ENCODE measurements around the gene SFXN4. TPM values are rescaled to one million over a fixed set of nuclear protein-coding genes. Genes with fewer than 3 reads are reported as not detected.

SFXN4 gene
- total and polyA plus RNA-seq, 9 of the 15 experiments (the other 6 are each of a cell fraction or from before 2014, with no cell fraction given): 40.1 to 97.8 (median 54.5) TPM

DNA sequence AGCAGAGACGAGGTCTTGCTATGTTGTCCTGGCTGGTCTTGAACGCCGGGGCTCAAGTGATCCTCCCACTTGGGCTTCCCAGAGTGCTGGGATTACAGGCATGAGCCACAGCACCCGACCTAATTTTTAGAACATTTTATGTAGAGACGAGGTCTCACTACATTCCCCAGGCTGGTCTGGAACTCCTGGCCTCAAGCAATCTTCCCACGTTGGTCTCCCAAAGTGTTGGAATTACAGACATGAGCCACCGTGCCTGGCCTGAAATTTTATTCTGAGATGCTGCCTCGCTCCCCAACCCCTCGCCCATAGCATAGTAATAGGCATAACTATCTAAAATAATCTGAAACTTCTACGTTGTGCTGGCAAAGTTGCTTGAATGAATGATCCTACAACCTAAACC is 21.9 kb downstream of the SFXN4 start (continued):
- TF ChIP-seq, protein P1, sequence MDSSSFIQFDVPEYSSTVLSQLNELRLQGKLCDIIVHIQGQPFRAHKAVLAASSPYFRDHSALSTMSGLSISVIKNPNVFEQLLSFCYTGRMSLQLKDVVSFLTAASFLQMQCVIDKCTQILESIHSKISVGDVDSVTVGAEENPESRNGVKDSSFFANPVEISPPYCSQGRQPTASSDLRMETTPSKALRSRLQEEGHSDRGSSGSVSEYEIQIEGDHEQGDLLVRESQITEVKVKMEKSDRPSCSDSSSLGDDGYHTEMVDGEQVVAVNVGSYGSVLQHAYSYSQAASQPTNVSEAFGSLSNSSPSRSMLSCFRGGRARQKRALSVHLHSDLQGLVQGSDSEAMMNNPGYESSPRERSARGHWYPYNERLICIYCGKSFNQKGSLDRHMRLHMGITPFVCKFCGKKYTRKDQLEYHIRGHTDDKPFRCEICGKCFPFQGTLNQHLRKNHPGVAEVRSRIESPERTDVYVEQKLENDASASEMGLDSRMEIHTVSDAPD (CRISPR knock-in tag; IDR thresholded peaks at IDR 0.05): no peak
- TF ChIP-seq, protein P2, sequence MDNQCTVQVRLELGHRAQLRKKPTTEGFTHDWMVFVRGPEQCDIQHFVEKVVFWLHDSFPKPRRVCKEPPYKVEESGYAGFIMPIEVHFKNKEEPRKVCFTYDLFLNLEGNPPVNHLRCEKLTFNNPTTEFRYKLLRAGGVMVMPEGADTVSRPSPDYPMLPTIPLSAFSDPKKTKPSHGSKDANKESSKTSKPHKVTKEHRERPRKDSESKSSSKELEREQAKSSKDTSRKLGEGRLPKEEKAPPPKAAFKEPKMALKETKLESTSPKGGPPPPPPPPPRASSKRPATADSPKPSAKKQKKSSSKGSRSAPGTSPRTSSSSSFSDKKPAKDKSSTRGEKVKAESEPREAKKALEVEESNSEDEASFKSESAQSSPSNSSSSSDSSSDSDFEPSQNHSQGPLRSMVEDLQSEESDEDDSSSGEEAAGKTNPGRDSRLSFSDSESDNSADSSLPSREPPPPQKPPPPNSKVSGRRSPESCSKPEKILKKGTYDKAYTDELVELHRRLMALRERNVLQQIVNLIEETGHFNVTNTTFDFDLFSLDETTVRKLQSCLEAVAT (IDR thresholded peaks at IDR 0.05): no peak
- TF ChIP-seq TEAD1 (CRISPR knock-in tag; IDR thresholded peaks at IDR 0.05): no peak
- TF ChIP-seq YY1 (IDR thresholded peaks at IDR 0.05; ENCODE audit: borderline replicate concordance in 1 of 3, control insufficient read depth in 1 of 3, extremely low read depth in 1 of 3, insufficient read depth in 3 of 3, insufficient read length in 1 of 3, insufficient replicate concordance in 2 of 3, low read depth in 1 of 3, low read length in 2 of 3): no peak
- TF ChIP-seq TCF3 (CRISPR knock-in tag; IDR thresholded peaks at IDR 0.05): no peak
- TF ChIP-seq, protein P3, sequence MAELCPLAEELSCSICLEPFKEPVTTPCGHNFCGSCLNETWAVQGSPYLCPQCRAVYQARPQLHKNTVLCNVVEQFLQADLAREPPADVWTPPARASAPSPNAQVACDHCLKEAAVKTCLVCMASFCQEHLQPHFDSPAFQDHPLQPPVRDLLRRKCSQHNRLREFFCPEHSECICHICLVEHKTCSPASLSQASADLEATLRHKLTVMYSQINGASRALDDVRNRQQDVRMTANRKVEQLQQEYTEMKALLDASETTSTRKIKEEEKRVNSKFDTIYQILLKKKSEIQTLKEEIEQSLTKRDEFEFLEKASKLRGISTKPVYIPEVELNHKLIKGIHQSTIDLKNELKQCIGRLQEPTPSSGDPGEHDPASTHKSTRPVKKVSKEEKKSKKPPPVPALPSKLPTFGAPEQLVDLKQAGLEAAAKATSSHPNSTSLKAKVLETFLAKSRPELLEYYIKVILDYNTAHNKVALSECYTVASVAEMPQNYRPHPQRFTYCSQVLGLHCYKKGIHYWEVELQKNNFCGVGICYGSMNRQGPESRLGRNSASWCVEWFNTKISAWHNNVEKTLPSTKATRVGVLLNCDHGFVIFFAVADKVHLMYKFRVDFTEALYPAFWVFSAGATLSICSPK (IDR thresholded peaks at IDR 0.05; ENCODE audit: borderline replicate concordance): no peak
